ENCODE measurements around the gene FGF13.

Gene FGF13

DNA sequence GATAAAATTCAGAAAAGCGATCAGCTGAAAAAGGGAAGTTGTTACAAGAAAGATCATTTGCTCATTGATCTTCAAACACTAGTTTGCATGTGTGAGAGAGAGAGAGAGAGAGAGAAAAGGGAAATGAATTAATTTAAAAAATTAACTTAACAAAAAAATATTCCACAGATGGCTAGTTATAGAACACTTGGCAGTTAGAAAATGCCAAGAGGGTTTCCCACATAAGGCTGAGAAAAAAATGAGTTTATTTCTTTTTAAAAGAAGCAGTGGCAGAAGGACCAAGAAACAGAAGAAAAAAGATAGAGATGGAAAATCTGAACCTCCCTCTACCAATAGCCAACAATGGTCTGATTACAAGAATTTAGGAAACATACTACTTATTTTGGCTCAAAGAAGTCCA is 47.1 kb downstream of the FGF13 start:
- H3K4me3 ChIP-seq (ENCODE audit: low read depth, low read length): no peak overlapping the region

GRCh38 chrX:138664016-138664415 is 47.5 kb downstream of the FGF13 start:
- H3K4me3 ChIP-seq (ENCODE audit: low read depth, low read length): no peak overlapping the region

DNA sequence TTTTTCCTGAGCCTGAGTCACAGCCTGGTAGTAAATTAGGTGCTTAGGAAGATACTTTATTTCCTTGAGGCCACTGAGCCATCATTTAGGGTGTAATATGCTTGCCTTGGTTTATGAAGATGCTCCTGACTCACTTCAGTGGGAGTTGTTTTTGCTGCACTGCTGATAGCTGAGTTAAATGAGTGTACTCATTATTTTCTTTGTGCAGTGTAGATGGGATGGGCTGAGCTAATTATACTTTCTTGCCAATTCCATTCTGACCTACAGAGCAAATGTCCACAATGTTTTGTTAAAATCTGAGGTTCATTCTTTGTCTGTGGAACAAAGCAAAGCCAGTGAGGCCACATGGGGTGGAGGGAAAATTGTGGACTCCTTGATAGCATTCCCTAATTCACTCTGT is 60.0 kb downstream of the FGF13 start:
- no peak overlapping the region for H3K4me3 ChIP-seq (ENCODE audit: low read depth, low read length)

GRCh38 chrX:138648568-138648967 is 62.9 kb downstream of the FGF13 start:
- H3K4me3 ChIP-seq (ENCODE audit: low read depth, low read length): no peak overlapping the region

DNA sequence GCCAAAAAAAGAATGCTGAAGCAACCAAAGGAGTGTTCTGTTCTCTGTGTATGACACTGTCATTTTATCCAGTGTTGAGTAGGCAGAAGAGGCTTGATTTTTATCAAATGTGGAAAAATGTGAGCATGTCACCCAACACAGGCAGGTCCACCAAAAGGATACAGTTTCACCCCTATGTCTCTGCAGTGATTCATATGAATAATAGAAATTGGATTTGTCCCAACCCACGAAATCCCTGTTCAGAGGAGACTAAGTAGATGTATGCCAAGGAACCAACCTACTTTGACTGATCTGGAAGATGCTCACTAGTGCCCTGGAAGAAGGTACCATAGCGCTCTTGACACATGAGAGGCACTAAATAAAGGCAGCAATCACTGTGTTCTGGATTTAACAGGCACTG is 72.5 kb downstream of the FGF13 start:
- no peak overlapping the region for H3K4me3 ChIP-seq (ENCODE audit: low read depth, low read length)
